ENCODE results near the gene ACSF2.
A peak's percentile ranks its signal among the peaks of the same experiment; 100 is the strongest.
"Not testable (repeated sequence)": the region's sequence is repeated elsewhere in the genome, so short reads cannot be mapped to it uniquely, and the experiment has no call there.

ACSF2 gene

GRCh38 chr17:50473901-50474300, 47.9 kb downstream of the ACSF2 start:
- H3K27ac Mint-ChIP-seq (ENCODE audit: low read depth), result no peak overlapping the region
- peaks cover 3% of the 10 kb centered on the region for H3K36me3 Mint-ChIP-seq (ENCODE audit: insufficient read depth)
- no peak overlapping the region for H3K4me3 Mint-ChIP-seq
- H3K4me1 Mint-ChIP-seq, result peaks cover 7% of the 10 kb centered on the region
- no peak for DNase-seq (ENCODE audit: low spot score in 2 of 2)
- H3K9me3 Mint-ChIP-seq, result no peaks in the 10 kb centered on the region
- ATAC-seq (replicated peaks; ENCODE audit: extremely low read depth, poor library complexity, severe bottlenecking), result no peak
- no peaks in the 10 kb centered on the region for H3K27me3 Mint-ChIP-seq

GRCh38 chr17:50474523-50474922, 48.5 kb downstream of the ACSF2 start:
- no peaks in the 10 kb centered on the region for H3K9me3 Mint-ChIP-seq
- H3K4me3 Mint-ChIP-seq, result no peak overlapping the region
- ATAC-seq (replicated peaks; ENCODE audit: extremely low read depth, poor library complexity, severe bottlenecking), result no peak
- peaks cover 5% of the 10 kb centered on the region for H3K36me3 Mint-ChIP-seq (ENCODE audit: insufficient read depth)
- no peak for DNase-seq (ENCODE audit: low spot score in 2 of 2)
- H3K4me1 Mint-ChIP-seq, result peaks cover 12% of the 10 kb centered on the region
- H3K27me3 Mint-ChIP-seq, result no peaks in the 10 kb centered on the region
- no peak overlapping the region for H3K27ac Mint-ChIP-seq (ENCODE audit: low read depth)

- Mint-ChIP-seq H3K4me3 (no peak overlapping the region), H3K9me3 (no peaks in the 10 kb centered on the region), H3K36me3 (ENCODE audit: insufficient read depth) (peaks cover 5% of the 10 kb centered on the region), H3K27ac (ENCODE audit: low read depth) (no peak overlapping the region), H3K27me3 (no peaks in the 10 kb centered on the region), H3K4me1 (peaks cover 20% of the 10 kb centered on the region)
- ATAC-seq (replicated peaks; ENCODE audit: extremely low read depth, poor library complexity, severe bottlenecking), result no peak
- DNase-seq (ENCODE audit: low spot score in 2 of 2), result no peak
Measured at GRCh38 chr17:50475362-50475761, 49.3 kb downstream of the ACSF2 start.

GRCh38 chr17:50475775-50476544, 49.9 kb downstream of the ACSF2 start:
- not testable (repeated sequence) for H3K4me3 Mint-ChIP-seq; H3K9me3 Mint-ChIP-seq; H3K36me3 Mint-ChIP-seq (ENCODE audit: insufficient read depth); H3K27ac Mint-ChIP-seq (ENCODE audit: low read depth); H3K27me3 Mint-ChIP-seq; DNase-seq (ENCODE audit: low spot score in 2 of 2); ATAC-seq (replicated peaks; ENCODE audit: extremely low read depth, poor library complexity, severe bottlenecking)
- H3K4me1 Mint-ChIP-seq, result peaks cover 21% of the 10 kb centered on the region

GRCh38 chr17:50476545-50477315, 50.7 kb downstream of the ACSF2 start:
- Mint-ChIP-seq H3K27ac (ENCODE audit: low read depth) (no peak overlapping the region), H3K4me3 (no peak overlapping the region), H3K36me3 (ENCODE audit: insufficient read depth) (peaks cover 3% of the 10 kb centered on the region), H3K4me1 (peaks cover 21% of the 10 kb centered on the region), H3K27me3 (no peaks in the 10 kb centered on the region), H3K9me3 (no peaks in the 10 kb centered on the region)
- ATAC-seq (replicated peaks; ENCODE audit: extremely low read depth, poor library complexity, severe bottlenecking), result no peak
- DNase-seq (ENCODE audit: low spot score in 2 of 2), result no peak

- DNase-seq (ENCODE audit: low spot score in 2 of 2), result no peak
- H3K27me3 Mint-ChIP-seq, result no peaks in the 10 kb centered on the region
- peaks cover 21% of the 10 kb centered on the region for H3K4me1 Mint-ChIP-seq
- peaks cover 6% of the 10 kb centered on the region for H3K36me3 Mint-ChIP-seq (ENCODE audit: insufficient read depth)
- H3K4me3 Mint-ChIP-seq, result peak overlapping the region; percentile 75
- no peaks in the 10 kb centered on the region for H3K9me3 Mint-ChIP-seq
- peak overlapping the region; percentile 93 for H3K27ac Mint-ChIP-seq (ENCODE audit: low read depth)
- no peak for ATAC-seq (replicated peaks; ENCODE audit: extremely low read depth, poor library complexity, severe bottlenecking)
Measured at GRCh38 chr17:50477976-50478375, 52.0 kb downstream of the ACSF2 start.

- peak within 1 kb of the TSS; percentile 75 for H3K4me3 Mint-ChIP-seq
- no peaks in the 10 kb centered on the region for H3K27me3 Mint-ChIP-seq
- DNase-seq (ENCODE audit: low spot score in 2 of 2), result peak; percentile 64 to 68
- peaks cover 21% of the 10 kb centered on the region for H3K4me1 Mint-ChIP-seq
- peaks cover 9% of the 10 kb centered on the region for H3K36me3 Mint-ChIP-seq (ENCODE audit: insufficient read depth)
- peak within 1 kb of the TSS; percentile 93 for H3K27ac Mint-ChIP-seq (ENCODE audit: low read depth)
- H3K9me3 Mint-ChIP-seq, result no peaks in the 10 kb centered on the region
- ATAC-seq (replicated peaks; ENCODE audit: extremely low read depth, poor library complexity, severe bottlenecking), result peak; percentile 92
Measured at GRCh38 chr17:50478391-50479381, 52.7 kb downstream of the ACSF2 start, which contains the start of gene RSAD1. RSAD1 (plus strand) TSS chr17:50478860; CDS start chr17:50478885, 25 bp downstream.

- Mint-ChIP-seq H3K27ac (ENCODE audit: low read depth) (no peak overlapping the region), H3K4me1 (peaks cover 21% of the 10 kb centered on the region), H3K4me3 (peak overlapping the region; percentile 75), H3K27me3 (no peaks in the 10 kb centered on the region), H3K36me3 (ENCODE audit: insufficient read depth) (peaks cover 14% of the 10 kb centered on the region), H3K9me3 (no peaks in the 10 kb centered on the region)
- ATAC-seq (replicated peaks; ENCODE audit: extremely low read depth, poor library complexity, severe bottlenecking) (peak; percentile 66), DNase-seq (ENCODE audit: low spot score in 2 of 2) (peak; percentile 26 to 44)
Measured at GRCh38 chr17:50479522-50480141, 53.6 kb downstream of the ACSF2 start.

- no peak overlapping the region for H3K27ac Mint-ChIP-seq (ENCODE audit: low read depth)
- peaks cover 21% of the 10 kb centered on the region for H3K4me1 Mint-ChIP-seq
- no peaks in the 10 kb centered on the region for H3K9me3 Mint-ChIP-seq
- no peaks in the 10 kb centered on the region for H3K27me3 Mint-ChIP-seq
- peak overlapping the region; percentile 75 for H3K4me3 Mint-ChIP-seq
- no peak for ATAC-seq (replicated peaks; ENCODE audit: extremely low read depth, poor library complexity, severe bottlenecking)
- DNase-seq (ENCODE audit: low spot score in 2 of 2), result no peak
- peaks cover 14% of the 10 kb centered on the region for H3K36me3 Mint-ChIP-seq (ENCODE audit: insufficient read depth)
Measured at GRCh38 chr17:50480142-50480764, 54.2 kb downstream of the ACSF2 start.

- no peak for DNase-seq (ENCODE audit: low spot score in 2 of 2)
- Mint-ChIP-seq H3K36me3 (ENCODE audit: insufficient read depth) (peaks cover 19% of the 10 kb centered on the region), H3K4me1 (peaks cover 21% of the 10 kb centered on the region), H3K27me3 (no peaks in the 10 kb centered on the region), H3K9me3 (no peaks in the 10 kb centered on the region), H3K4me3 (no peak overlapping the region), H3K27ac (ENCODE audit: low read depth) (no peak overlapping the region)
- no peak for ATAC-seq (replicated peaks; ENCODE audit: extremely low read depth, poor library complexity, severe bottlenecking)
Measured at GRCh38 chr17:50480854-50481490, 55.0 kb downstream of the ACSF2 start.

GRCh38 chr17:50481648-50482047, 55.6 kb downstream of the ACSF2 start:
- Mint-ChIP-seq H3K4me1 (peaks cover 21% of the 10 kb centered on the region), H3K27ac (ENCODE audit: low read depth) (no peak overlapping the region), H3K4me3 (no peak overlapping the region), H3K36me3 (ENCODE audit: insufficient read depth) (peaks cover 24% of the 10 kb centered on the region), H3K9me3 (no peaks in the 10 kb centered on the region), H3K27me3 (no peaks in the 10 kb centered on the region)
- DNase-seq (ENCODE audit: low spot score in 2 of 2) (no peak), ATAC-seq (replicated peaks; ENCODE audit: extremely low read depth, poor library complexity, severe bottlenecking) (no peak)

Data from central memory CD8-positive, alpha-beta T cell (primary cell).